Activated CD8-positive, alpha-beta memory T cell treated with anti-CD3 and anti-CD28 coated beads, Interleukin-2, amount 50 U/mL, for 24 hours (primary cell): ENCODE results near the gene RBPJ.

Experiments
- DNase-seq: peaks from one replicate; pipeline ENCODE4 v3.0.0-alpha.2; 2020; ENCODE audit errors: extremely low read depth

The RBPJ gene

GRCh38 chr4:26320538-26321372, at the start of gene RBPJ:
Gene RBPJ (plus strand): TSS chr4:26321014. CDS start chr4:26321029, 15 bp downstream.
- peak; percentile 60 for DNase-seq

DNA sequence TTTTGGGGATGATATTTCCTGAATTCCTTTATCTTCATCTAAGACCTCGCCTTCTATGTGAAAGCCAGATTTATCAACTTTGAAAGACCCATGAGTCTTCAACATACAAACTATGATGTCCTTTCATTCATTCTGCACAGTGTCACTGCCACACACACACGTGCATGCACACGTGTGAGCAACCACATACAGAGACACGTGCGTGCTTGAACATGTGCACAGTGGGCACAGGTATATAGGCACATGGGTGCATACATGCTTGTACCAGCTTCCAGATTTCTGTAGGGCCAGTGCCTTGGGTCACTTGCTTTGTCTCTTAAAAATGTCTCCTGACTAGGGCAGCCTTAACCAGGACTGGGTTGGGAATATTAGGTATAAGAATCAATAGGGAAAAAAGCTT, 49.1 kb upstream of the RBPJ start:
- no peak for DNase-seq

DNA sequence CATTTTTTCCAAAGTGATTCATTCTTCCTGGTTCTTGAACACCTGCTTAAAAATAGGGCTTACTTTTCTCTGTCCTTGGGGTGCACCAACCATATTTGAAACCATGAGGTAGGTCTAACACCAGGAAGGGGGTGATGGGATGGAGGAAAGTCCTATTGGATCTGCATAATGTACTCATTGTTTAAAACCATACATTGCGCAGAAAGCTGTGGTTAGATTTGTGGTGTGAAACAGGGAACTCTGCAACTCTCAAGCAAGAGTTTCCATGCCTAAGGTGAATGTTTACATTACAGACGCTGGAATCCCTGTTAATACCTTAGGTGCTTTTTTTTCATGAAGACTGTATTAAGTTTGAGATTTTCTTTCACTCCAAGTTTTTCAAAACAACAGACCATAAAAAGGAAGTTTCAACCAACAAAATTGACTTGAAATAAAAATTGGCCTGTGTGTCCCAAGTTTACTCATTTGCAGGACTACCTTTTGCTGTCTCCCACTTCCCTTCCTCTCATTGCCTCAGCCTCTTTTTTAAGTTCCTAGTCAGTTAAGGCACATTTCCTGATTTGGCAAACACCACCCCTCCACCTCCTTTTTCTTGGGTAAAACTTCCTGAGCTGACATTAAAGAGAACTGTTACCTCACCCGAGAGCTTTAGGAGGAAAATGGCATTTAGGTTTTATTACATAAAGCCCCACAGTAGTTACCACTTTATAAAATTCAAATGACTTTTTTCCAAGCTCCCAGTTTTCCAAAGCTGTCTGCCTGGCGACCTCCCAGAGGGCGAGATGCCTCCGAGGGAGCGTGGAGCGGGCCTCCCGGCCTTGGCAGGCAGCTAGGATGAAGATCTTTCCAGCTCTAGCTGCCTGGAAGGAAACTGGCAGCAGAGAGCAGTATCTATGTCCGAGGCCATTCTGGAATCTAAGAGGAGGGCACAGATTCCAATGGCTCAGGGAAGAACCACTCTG, 47.9 kb upstream of the RBPJ start:
- no peak for DNase-seq

GRCh38 chr4:26273616-26273980, 47.2 kb upstream of the RBPJ start:
- no peak for DNase-seq

DNA sequence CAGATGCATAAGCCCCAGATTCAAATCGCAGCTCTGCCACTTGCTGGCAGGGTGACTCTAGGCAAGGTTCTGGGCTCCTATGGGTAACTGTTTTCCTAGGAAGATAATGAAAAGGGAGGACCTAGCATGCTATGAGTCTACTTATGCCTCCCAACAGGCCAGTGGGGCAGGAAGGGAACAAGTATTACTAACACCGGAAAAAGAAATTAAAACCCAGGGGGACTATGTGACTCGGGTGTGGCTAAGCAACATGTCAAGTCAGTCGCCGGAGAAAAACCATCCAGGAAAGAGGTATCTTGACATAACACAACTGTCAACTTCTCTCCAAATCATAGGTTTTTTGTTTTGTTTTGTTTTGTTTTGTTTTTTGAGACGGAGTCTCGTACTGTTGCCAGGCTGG, 45.5 kb upstream of the RBPJ start:
- no peak for DNase-seq

- DNase-seq, result no peak
These were observed 41.4 kb upstream of the RBPJ start for GRCh38 chr4:26279446-26279845.

GRCh38 chr4:26281881-26282280, 38.9 kb upstream of the RBPJ start:
- DNase-seq, result no peak

DNA sequence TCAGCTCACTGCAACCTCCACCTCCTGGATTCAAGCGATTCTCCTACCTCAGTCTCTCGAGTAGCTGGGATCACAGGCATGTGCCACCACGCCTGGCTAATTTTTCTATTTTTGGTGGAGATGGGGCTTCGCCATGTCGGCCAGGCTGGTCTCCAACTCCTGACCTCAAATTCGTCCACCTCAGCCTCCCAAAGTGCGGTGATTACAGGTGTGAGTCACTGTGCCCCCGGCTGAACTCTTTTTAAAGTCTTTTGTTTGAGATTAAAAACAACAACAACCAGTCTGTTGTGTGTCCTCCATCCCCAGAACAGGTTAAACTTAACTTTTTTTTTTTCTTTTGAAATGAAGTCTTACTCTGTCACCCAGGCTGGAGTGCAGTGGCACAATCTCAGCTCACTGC, 36.3 kb upstream of the RBPJ start:
- DNase-seq, result no peak

- DNase-seq, result no peak
These were observed 35.5 kb upstream of the RBPJ start for GRCh38 chr4:26285272-26285671.

DNA sequence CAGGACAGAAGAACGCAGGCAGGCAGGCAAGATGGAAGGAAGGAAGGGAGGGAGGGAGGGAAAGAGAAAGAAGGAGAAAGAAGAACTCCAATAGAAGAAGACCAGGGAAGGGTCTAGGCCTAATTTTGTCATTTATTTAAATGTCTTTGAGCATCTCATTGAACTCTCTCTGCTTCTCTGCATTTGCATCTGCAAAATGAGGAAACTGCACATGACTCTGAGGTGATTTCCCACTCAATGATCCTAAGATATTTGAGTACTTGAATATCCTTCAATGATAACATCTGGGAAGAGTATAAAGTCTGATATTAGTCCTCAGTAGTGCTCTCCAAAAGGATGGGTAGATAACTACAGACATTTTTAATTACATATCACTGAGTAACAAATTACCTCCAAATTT, 33.1 kb upstream of the RBPJ start:
- no peak for DNase-seq

DNA sequence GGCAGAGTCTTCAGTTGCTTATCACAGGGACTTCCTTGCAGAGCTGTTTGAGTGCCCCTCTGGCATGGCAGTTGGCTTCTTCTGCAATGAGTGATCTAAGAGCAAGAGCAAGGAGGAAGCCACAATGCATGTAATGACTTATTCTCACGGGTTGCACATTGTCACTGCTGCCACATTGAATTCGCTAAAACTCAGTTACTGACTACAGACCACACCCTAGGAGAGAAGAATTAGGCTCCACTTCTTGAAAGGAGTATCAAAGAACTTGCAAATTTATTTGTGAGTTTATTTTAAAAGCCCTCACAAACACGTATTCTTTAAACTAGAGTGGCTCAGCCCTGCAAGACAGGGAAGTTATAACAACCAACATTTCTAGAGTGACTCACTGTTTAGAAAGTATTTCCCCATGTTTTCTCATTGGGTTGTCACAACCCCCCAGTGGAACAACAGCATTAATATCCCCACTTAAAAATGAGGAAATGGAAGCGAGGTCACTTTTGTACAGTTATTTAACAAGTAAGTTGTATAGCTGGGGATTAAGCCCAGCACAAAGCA, 32.4 kb upstream of the RBPJ start:
- DNase-seq, result no peak

- no peak for DNase-seq
These were observed 31.4 kb upstream of the RBPJ start for GRCh38 chr4:26289401-26289800.

DNA sequence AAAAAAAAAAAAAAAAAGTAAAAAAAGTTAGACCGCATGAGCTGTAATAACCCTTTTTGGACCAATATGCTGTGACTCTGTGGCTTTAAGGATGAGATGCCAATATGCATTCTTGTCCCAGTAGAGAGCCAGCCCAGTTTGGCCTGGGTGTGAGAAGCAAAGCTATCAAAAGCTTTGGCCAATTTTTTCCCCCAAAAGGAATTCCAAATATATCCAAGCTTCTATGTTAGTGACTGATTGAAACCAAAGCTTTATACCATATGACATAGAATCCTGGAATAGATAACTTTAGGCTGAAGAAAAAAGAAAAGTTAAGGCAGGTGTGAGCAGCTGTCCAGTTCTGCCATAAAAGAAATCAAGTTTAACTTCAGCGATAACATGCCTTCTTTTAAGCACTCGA, 30.5 kb upstream of the RBPJ start:
- DNase-seq, result no peak

GRCh38 chr4:26294904-26295303, 25.9 kb upstream of the RBPJ start:
- no peak for DNase-seq

GRCh38 chr4:26296021-26296420, 24.8 kb upstream of the RBPJ start:
- no peak for DNase-seq

DNA sequence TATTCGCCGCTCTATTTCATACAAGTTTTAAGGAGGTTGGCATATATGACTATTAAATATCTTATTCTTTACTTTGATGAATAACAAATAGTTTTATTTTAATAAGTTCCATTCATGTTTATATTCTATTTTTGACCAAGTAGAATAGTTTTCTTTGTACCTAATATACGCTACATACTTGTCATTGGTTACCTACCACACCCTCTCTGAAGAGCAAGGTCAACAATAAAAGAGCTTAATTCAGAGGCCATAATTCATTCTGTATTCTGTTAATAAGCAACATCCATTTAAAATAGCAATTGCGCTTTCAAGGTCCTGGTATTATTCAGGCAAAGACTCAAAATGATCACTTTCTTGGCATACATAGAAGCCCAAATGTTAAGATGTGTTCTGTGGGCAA, 24.3 kb upstream of the RBPJ start:
- DNase-seq, result no peak

- no peak for DNase-seq
These were observed 23.6 kb upstream of the RBPJ start for GRCh38 chr4:26297219-26297618.

DNA sequence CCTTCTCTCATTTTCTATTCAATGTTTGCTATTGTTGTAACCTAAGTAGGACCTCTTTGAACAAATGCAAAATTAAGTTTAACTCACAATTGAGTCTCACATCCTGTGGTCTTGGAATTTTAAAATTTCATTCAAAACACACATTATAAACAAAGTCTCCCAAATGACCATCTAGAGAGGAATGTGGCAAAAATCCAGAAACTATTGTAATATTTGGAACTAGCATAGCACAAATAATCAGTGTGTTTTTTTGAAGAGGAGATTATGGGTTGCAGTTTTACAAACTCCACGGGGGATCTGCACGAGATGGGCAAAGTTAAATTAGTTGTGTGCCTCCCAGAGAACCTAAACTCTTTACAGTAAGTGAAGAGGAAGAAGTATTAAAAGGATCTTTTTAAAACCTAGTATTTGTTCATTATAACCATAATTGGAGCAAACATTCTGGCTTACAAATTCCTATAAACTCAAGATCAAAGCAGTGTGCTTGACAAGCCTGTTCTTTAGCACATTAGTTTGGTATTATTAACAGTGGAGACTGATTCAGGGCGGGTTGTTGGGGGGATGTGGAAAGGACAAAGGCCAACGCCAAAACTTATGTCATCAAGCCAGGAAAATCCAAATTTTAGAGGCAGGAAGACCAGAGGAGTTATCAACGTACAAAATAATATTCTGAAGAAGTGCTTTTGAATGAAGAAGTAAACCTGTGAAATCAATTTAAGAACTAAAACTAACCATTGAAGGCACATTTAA, 22.4 kb upstream of the RBPJ start:
- no peak for DNase-seq

DNA sequence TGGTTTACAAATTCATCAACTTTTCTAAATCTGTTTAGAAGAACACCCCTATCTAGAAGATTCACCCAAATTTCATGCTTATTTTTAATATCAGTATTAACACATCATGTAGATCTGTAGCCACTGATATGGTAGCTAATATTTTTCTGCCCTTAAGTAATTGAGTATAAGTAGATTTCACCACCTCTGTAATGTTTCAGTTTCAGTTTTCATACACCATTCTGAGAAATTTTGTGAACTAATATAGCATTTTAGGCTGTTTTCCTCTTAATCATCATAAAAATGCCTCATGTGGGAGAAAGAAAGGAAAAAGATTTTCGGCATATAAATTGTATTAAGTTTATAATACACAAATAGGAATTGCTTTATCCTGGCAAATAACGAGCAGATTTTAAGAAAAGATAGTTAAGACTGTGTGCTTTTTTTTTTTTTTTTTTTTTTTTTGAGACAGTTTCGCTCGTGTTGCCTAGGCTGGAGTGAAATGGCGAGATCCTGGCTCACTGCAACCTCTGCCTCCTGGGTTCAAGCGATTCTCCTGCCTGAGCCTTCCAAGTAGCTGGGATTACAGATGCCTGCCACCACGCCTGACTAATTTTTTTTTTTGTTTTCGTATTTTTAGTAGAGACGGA, 21.4 kb upstream of the RBPJ start:
- DNase-seq, result no peak

DNA sequence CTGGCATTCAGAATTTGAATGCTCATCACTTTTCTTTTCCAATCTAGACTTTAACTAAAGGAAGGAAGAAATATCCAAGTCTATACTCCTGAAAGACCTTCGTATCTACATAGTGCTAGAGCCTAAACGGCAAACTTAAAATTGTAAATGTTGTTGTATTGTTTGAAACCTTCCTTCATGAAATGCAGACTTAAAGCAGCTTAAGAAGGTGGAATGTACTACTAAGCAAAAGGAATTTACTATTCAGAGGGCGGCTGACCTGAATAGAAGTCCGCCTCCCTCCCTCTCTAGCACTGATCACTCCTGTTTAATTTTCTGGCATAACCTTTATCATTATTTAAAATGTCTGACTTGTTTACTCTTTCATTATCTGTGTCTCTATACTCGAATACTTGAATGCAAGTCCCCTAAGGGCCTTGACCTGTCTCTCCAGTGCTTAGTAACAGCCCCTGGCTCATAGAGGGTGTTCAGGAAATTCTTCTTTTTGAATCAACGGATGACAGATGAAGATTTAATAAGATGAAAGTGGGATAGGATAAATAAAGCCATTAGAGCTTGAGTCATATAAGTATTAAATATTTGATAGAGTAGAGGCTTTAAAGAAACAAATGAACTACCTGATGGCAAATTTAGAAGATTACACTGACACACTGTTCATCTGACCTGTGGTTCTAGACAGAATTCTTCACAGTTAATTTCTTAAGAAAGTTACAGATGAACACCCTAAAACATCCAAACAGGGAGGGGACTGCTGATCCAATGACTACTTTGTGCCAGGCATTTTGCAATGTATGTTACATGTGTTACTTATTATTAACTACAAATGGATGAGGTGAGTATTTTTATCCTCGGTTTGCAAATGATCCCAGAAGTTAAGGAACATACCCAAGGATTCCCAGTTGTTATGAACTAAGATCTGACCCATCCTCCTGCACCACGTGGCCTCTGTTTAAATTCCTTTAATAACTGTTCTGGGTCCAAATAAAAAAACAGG, 20.2 kb upstream of the RBPJ start:
- DNase-seq, result no peak
